Thoracic aorta (tissue), 2 donors: ENCODE measurements around the gene PLSCR4. TPM values are rescaled to one million over a fixed set of nuclear protein-coding genes. Genes with fewer than 3 reads are reported as not detected.

Source experiments
- ATAC-seq: fragments of 150-250 bp; one replicate; pipeline ENCODE4 v1.8.0; 2017; ENCODE audit warnings: low read depth; ENCODE audit not compliant: insufficient number of reproducible peaks, low FRiP score
- DNase-seq: peaks from one replicate; pipeline ENCODE4 v3.0.0-alpha.2; 2020; ENCODE audit warnings: low spot score
- H3K27ac ChIP-seq, 2 donors: fragments of 200-600 bp; sonication (generic); 1 replicate in 1 of 2; 2 replicates in 1 of 2; pipeline ENCODE4 v1.5.1; 2016; ENCODE audit warnings: mild to moderate bottlenecking in 2 of 2, moderate library complexity in 2 of 2
- H3K27me3 ChIP-seq: fragments of 200-600 bp; sonication (generic); replicated peaks from 2 replicates; pipeline ENCODE4 v1.6.0; 2016; ENCODE audit warnings: mild to moderate bottlenecking; ENCODE audit not compliant: insufficient read depth
- H3K36me3 ChIP-seq: fragments of 200-600 bp; sonication (generic); one replicate; pipeline ENCODE4 v1.5.1; 2016
- H3K4me1 ChIP-seq, 2 donors: fragments of 200-600 bp; sonication (generic); 1 replicate in 1 of 2; 2 replicates in 1 of 2; pipeline versions ENCODE4 v1.5.1 to v1.6.0; 2016; ENCODE audit warnings: low read depth in 2 of 2, mild to moderate bottlenecking in 1 of 2; ENCODE audit not compliant: control insufficient read depth in 1 of 2
- H3K4me3 ChIP-seq: fragments of 200-600 bp; sonication (generic); 2 replicates; pipeline ENCODE4 v1.5.1; 2016; ENCODE audit warnings: mild to moderate bottlenecking
- H3K9me3 ChIP-seq: fragments of 200-600 bp; sonication (generic); 2 replicates; pipeline ENCODE4 v1.5.1; 2016
- CTCF ChIP-seq: fragments of 200-600 bp; sonication (generic); IDR thresholded peaks from one replicate; pipeline ENCODE4 v1.5.1; 2019; ENCODE audit warnings: antibody characterized with exemption
- total RNA-seq, 2 donors: library from RNA; depleted of rRNA; stranded (reverse); fragments of >200 nt; gene quantifications; one replicate each; pipeline versions ENCODE4 v1.1.0 to v1.2.3, GENCODE V29; 2016

The PLSCR4 gene
- total RNA-seq, 2 donors from 2014 or later: 115 to 148 TPM

DNA sequence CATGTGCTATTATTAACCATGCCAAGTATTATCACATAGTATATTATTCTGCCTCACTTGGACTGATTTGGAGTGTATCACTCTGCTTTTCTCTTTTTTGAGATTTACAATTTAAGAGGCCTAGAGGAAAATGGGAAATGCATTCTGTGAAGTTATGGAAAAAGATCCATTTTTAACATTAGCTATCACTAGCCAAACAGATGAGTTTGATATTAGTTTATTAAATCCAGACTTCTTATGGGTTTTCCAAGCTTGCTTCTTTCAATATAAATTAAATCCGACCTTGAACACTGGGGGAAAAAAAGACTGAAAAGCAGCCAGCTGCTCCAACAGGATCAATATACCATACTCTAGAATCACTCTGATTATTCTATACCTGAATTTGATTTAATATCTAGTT lies 59.9 kb downstream of the PLSCR4 start:
- no peak for DNase-seq
- no peak for TF ChIP-seq CTCF
- H3K4me1 ChIP-seq: peaks cover 7 to 20% of the 10 kb centered on the region in 2 donors
- no peak overlapping the region for H3K27ac ChIP-seq
- peaks cover 10% of the 10 kb centered on the region for H3K36me3 ChIP-seq
- no peaks in the 10 kb centered on the region for H3K27me3 ChIP-seq
- H3K9me3 ChIP-seq: no peaks in the 10 kb centered on the region
- ATAC-seq: no peak
- no peak overlapping the region for H3K4me3 ChIP-seq

GRCh38 chr3:146189519-146190173 lies 61.3 kb downstream of the PLSCR4 start:
- DNase-seq (no peak), ATAC-seq (peak; percentile 61)
- no peaks in the 10 kb centered on the region for H3K9me3 ChIP-seq

DNA sequence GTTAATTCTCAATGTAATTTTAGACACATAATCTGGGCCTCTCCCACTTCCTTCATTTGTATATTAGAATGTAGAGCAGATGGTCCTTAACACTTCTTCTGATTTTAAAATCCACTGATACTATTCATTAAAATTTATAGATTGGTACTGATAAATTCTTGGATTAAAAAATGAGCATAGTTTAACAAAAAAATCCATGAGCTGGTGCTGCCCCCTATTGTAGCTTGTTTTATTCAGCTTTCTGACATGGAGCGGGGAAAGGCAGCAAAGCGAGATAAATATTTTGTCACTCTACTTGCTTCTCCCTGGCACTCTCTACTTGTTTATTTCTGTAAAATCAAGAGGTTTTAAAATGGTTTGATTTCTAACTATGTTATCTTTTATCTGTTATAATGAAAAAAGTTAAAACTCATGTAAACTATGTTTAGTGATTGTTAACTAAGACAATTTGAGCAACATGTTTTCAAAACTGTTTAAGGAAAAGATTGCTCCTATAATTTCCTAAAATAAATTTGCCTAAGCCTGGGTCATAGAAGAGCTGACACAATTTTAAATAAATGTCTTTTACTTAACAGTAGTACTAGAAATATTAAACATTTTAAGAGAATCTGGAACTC lies 63.5 kb downstream of the PLSCR4 start:
- Histone ChIP-seq H3K27me3 (no peaks in the 10 kb centered on the region), H3K27ac (no peak overlapping the region), H3K4me3 (no peak overlapping the region), H3K4me1 (peaks cover 0 to 9% of the 10 kb centered on the region in 2 donors), H3K9me3 (no peaks in the 10 kb centered on the region), H3K36me3 (peaks cover 3% of the 10 kb centered on the region)
- no peak for DNase-seq
- ATAC-seq: no peak
- peak; percentile 53 for TF ChIP-seq CTCF

More at GRCh38 chr3:146189519-146190173, 61.3 kb downstream of the PLSCR4 start:
- peak; percentile 72 for TF ChIP-seq CTCF
- H3K36me3 ChIP-seq: peaks cover 10% of the 10 kb centered on the region
- no peak overlapping the region for H3K27ac ChIP-seq
- no peak overlapping the region for H3K4me3 ChIP-seq
- no peaks in the 10 kb centered on the region for H3K27me3 ChIP-seq
- peaks cover 0 to 9% of the 10 kb centered on the region in 2 donors for H3K4me1 ChIP-seq

GRCh38 chr3:146184241-146185015 lies 66.5 kb downstream of the PLSCR4 start:
- DNase-seq (no peak), ATAC-seq (no peak)
- no peak for TF ChIP-seq CTCF
- Histone ChIP-seq H3K27me3 (no peaks in the 10 kb centered on the region), H3K36me3 (no peaks in the 10 kb centered on the region), H3K4me1 (peaks cover 0 to 6% of the 10 kb centered on the region in 2 donors), H3K9me3 (no peaks in the 10 kb centered on the region), H3K4me3 (no peak overlapping the region), H3K27ac (no peak overlapping the region)

DNA sequence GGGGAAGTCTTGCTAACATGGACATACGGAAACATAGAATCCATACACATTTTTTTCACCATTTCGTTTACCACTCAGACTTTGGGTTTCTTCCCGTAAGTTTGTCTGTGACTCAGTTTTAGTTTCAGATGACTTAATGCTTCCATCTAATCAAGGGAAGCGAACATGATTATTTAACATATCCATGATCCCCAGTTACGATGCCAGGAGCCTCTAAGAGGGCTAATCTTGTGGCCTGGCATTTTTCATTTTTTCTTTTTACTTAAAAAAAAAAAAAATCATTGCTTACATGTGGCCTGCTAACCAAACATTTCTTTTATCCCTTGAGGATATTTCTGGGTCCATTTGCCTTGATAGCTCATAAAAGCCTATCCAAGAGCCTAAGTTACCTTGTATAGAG lies 69.7 kb downstream of the PLSCR4 start:
- H3K4me3 ChIP-seq: no peak overlapping the region
- DNase-seq: no peak
- H3K27me3 ChIP-seq: no peaks in the 10 kb centered on the region
- ATAC-seq: no peak
- no peak overlapping the region for H3K27ac ChIP-seq
- H3K9me3 ChIP-seq: no peaks in the 10 kb centered on the region
- no peak for TF ChIP-seq CTCF
- peaks cover 0 to 6% of the 10 kb centered on the region in 2 donors for H3K4me1 ChIP-seq
- no peaks in the 10 kb centered on the region for H3K36me3 ChIP-seq
